ENCODE measurements around the gene DDB1.
"Not testable (repeated sequence)": the region's sequence is repeated elsewhere in the genome, so short reads cannot be mapped to it uniquely, and the experiment has no call there.

Gene DDB1

DNA sequence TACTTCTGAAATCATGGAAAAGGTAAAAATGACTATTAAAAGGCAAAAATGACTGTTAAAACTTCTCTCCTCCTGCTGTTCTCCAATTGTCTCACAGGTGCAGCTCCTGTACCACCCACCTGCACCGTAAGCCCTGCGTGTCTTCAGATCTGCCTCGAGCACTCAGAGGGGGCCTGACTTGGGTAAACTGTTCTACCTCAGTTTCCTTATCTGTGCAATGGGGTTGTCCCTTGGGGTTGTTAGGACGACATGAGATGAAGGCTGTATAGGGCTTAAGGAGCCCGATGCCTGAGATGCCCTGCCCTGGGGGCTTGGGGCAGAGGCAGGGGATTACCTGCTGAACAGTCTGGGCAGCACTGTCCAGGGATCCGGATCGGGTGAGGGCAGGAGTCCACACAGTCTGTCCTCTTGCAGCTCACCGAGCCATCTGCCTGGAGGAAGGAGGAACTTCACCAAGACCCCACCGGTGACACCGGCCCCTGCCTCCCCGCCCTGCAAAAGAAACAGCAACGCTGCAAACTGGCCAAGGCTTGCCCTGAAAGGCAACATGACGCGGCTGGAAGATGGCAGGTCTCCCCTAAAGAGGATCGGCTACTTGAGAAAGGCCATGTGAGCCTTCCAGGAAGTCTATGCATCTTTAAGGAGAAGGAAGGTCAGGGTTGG, 64.2 kb downstream of the DDB1 start:
- no peak for DNase-seq (ENCODE audit: low spot score)

DNA sequence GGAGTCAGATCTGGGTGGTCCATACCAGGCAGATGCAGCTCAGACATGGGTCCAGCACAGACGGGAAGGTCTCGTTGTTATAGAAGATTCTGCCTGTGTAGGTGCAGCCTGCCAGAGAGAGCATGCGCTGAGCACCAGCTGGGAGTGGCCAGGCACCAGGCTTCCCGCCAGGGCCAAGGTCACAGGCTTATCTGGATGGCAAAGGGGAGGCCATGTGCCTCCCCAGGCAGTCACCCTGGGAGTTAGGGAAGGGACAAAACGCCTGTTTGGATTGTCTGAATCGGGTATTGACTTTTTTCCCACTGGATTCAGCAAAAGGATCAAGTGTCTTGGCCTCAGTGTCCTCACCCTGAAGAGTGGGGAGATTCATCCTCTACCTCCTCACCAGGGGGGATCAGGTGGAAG, 65.5 kb downstream of the DDB1 start:
- DNase-seq (ENCODE audit: low spot score) = no peak

DNA sequence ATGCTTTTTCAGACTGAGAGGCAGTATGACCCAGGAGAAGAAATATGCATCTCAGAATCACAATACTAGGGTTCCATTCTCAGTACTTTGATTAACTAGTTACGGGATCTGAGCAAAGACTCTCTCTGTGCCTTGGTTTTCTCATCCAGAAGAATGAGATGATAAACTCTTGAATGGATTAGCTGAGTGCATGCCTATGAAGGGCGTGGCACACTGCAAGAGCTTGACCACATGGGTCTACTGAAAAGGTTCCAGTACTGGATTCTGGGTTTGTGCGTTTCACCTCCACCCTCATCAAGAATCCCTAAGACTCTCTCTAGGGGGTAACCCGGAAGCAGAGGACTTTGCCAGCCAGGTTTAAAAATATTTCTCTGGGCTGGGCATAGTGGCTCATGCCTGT, 66.3 kb downstream of the DDB1 start:
- DNase-seq (ENCODE audit: low spot score) = no peak

GRCh38 chr11:61265357-61265756, 67.5 kb downstream of the DDB1 start:
- DNase-seq (ENCODE audit: low spot score) = no peak

GRCh38 chr11:61264795-61265194, 68.1 kb downstream of the DDB1 start:
- no peak for DNase-seq (ENCODE audit: low spot score)

DNA sequence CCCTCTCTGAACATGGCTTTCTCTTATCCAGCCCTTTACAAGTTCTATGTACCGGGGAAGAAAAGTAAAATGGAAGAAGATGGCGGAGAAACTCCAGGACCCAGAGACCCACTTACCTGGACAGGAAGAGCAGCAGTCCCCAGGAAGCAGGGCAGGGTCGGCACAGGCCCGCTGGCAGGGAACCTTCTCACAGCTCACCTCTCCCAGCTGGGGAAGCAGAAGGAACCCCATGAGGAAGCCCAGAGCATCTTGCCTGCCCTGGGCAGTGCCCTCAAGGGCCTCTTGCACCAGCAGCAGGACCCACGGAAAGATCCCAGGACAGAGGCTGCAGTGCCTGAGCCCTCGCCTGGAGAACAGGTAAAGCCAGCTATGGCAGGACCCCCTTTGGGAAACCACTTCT, 68.5 kb downstream of the DDB1 start:
- no peak for DNase-seq (ENCODE audit: low spot score)

- DNase-seq (ENCODE audit: low spot score) = no peak
Measured at GRCh38 chr11:61259363-61259762, 73.5 kb downstream of the DDB1 start.

DNA sequence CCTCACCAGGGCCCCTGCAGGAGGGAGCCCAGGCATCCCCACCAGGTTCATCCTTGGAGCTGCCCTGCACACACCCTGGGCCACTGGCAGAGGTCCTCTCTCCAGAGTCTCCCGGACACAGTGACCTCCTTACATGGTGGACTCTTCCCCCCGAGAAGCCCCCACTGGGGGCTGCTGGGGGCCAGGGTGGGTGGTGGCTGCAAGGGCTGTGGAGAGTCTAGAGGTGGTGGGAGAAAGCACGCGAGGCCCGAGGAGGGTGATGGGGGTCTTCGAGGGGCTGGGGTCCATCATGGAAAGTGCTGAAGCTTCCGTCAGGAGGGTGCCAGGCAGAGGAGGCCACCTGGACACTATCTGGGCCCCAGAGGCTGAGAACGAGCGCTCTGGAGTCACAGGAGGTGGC, 74.4 kb downstream of the DDB1 start:
- DNase-seq (ENCODE audit: low spot score) = no peak

- DNase-seq (ENCODE audit: low spot score) = no peak
Measured at GRCh38 chr11:61256710-61257482, 76.0 kb downstream of the DDB1 start.

DNA sequence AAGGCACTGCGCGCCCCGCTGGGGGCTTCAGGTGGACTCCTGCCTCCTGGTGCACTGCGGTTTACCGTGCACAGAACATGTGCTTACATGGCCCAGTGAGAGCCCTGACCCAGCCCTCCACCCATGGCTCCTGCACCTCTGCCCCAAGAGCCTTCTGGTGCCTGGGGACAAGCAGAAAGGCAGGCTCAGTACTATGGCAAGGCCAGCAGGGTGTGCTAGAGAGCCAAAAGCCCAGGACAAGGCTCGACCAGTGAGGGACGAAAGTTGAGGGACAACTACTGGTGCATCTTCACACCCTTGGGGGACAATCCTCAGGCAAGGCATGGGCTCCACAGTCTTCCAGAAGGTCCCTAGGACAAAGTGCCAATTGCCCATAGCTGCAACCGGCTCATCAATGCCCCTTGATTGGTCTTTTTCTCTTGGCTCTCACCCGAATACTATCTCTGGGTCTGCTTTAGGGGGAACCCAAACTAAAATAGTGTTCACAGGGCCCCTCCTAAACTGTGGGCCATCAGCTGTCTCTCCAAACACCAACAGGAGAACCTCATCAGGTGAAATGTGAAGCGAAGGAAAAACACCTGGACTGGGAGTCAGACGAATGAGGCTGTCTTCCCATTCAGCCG, 78.4 kb downstream of the DDB1 start:
- DNase-seq (ENCODE audit: low spot score) = peak; percentile 58

DNA sequence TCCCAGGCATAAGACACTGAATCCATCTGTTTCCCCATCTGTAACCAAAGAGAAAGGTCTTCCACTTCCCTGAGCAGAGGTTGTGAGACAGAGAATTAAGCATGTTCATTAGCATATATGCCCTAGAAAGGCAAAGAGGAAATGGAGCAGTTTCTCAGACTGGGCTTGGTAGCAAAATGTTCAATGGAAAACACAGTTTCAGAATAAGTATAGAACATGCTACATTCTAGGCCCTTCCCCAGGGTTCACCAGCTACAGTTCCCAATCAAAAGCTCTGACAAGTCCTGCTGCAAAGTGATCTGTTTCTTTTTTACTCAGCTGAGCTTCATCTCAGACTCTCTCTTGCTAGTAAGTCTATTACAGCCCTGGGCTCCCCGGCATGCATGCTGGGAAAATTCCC, 80.6 kb downstream of the DDB1 start:
- DNase-seq (ENCODE audit: low spot score) = not testable (repeated sequence)

DNA sequence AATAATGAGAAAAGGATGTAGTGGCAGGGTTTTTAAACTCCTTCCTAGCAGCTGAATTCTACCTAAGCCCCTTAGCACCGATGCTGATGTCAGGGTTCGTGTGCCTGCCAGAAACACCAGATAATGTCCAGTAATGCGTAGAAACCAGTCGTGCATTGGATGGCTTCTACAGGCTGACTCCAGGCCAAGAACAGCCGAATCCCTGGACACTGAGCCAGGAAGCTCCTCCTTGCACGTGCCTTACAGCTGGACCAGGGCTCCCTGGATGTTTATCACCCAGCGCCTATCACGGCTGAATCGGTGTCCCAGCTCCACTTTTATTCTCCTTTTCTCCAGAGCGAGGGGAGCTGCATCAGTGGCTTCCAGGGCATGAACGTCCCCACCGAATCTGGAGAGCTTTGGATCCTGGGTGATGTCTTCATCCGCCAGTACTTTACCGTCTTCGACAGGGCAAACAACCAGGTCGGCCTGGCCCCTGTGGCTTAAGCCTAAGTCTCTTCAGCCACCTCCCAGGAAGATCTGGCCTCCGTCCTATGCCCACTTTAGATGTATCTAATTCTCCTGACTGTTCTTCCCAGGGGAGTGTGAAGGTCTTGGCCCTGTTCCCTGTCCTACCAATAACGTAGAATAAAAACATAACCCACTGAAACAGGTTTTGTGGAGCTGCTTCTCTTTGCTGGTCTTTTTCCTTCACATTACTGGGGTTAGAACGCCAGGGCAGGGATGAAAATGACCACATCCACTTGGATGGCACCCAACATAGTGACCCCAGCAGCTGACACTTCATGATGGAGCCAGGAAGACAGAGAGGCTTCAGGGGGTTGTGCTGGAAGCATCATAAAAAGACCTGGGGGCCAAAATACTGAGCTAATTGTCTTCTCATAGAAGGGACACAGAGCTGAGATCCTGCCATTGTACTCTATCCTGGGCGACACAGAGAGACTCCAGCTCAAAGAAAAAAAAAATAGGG, 81.8 kb downstream of the DDB1 start:
- DNase-seq (ENCODE audit: low spot score) = not testable (repeated sequence)
